ENCODE results near the gene PACS2. TPM values are rescaled to one million over a fixed set of nuclear protein-coding genes. Genes with fewer than 3 reads are reported as not detected.
A peak's percentile ranks its signal among the peaks of the same experiment; 100 is the strongest.

The PACS2 gene
- total RNA-seq, 1 experiment from 2014 or later = 100 TPM

- no peak for DNase-seq (ENCODE audit: low spot score)
- peaks cover 30% of the 10 kb centered on the region for H3K36me3 Mint-ChIP-seq
- no peak overlapping the region for H3K4me3 Mint-ChIP-seq
- CTCF ChIA-PET = interaction anchor here (1.6 to 4.4 kb wide), 4 partner anchors 20 to 324 kb away, joined by 4 to 49 read pairs (median 12); partner anchors contain the start of gene TEDC1
- no peaks in the 10 kb centered on the region for H3K4me1 Mint-ChIP-seq
- peaks cover 12% of the 10 kb centered on the region for H3K27me3 Mint-ChIP-seq (ENCODE audit: low read depth)
- TF ChIP-seq MAX (CRISPR knock-in tag; IDR thresholded peaks at IDR 0.05) = no peak
- no peak for TF ChIP-seq IRF2 (CRISPR knock-in tag; IDR thresholded peaks at IDR 0.05; ENCODE audit: borderline replicate concordance, low read depth)
- TF ChIP-seq JUN (CRISPR knock-in tag; IDR thresholded peaks at IDR 0.05) = no peak
- no peak for TF ChIP-seq CBFB (CRISPR knock-in tag; IDR thresholded peaks at IDR 0.05; ENCODE audit: low read depth)
- no peak for TF ChIP-seq ATF6 (CRISPR knock-in tag; IDR thresholded peaks at IDR 0.05)
- TF ChIP-seq JAZF1 (CRISPR knock-in tag; IDR thresholded peaks at IDR 0.05) = no peak
- TF ChIP-seq, protein P1, sequence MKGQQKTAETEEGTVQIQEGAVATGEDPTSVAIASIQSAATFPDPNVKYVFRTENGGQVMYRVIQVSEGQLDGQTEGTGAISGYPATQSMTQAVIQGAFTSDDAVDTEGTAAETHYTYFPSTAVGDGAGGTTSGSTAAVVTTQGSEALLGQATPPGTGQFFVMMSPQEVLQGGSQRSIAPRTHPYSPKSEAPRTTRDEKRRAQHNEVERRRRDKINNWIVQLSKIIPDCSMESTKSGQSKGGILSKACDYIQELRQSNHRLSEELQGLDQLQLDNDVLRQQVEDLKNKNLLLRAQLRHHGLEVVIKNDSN (CRISPR knock-in tag; IDR thresholded peaks at IDR 0.05) = no peak
- no peak for TF ChIP-seq SMAD3 (CRISPR knock-in tag; IDR thresholded peaks at IDR 0.05; ENCODE audit: borderline replicate concordance)
- TF ChIP-seq, protein P2, sequence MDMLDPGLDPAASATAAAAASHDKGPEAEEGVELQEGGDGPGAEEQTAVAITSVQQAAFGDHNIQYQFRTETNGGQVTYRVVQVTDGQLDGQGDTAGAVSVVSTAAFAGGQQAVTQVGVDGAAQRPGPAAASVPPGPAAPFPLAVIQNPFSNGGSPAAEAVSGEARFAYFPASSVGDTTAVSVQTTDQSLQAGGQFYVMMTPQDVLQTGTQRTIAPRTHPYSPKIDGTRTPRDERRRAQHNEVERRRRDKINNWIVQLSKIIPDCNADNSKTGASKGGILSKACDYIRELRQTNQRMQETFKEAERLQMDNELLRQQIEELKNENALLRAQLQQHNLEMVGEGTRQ (CRISPR knock-in tag; IDR thresholded peaks at IDR 0.05) = no peak
- TF ChIP-seq, protein P3, sequence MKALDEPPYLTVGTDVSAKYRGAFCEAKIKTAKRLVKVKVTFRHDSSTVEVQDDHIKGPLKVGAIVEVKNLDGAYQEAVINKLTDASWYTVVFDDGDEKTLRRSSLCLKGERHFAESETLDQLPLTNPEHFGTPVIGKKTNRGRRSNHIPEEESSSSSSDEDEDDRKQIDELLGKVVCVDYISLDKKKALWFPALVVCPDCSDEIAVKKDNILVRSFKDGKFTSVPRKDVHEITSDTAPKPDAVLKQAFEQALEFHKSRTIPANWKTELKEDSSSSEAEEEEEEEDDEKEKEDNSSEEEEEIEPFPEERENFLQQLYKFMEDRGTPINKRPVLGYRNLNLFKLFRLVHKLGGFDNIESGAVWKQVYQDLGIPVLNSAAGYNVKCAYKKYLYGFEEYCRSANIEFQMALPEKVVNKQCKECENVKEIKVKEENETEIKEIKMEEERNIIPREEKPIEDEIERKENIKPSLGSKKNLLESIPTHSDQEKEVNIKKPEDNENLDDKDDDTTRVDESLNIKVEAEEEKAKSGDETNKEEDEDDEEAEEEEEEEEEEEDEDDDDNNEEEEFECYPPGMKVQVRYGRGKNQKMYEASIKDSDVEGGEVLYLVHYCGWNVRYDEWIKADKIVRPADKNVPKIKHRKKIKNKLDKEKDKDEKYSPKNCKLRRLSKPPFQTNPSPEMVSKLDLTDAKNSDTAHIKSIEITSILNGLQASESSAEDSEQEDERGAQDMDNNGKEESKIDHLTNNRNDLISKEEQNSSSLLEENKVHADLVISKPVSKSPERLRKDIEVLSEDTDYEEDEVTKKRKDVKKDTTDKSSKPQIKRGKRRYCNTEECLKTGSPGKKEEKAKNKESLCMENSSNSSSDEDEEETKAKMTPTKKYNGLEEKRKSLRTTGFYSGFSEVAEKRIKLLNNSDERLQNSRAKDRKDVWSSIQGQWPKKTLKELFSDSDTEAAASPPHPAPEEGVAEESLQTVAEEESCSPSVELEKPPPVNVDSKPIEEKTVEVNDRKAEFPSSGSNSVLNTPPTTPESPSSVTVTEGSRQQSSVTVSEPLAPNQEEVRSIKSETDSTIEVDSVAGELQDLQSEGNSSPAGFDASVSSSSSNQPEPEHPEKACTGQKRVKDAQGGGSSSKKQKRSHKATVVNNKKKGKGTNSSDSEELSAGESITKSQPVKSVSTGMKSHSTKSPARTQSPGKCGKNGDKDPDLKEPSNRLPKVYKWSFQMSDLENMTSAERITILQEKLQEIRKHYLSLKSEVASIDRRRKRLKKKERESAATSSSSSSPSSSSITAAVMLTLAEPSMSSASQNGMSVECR (CRISPR knock-in tag; IDR thresholded peaks at IDR 0.05; ENCODE audit: borderline replicate concordance) = no peak
- no peak for TF ChIP-seq AR (CRISPR knock-in tag; IDR thresholded peaks at IDR 0.05)
- no peak for TF ChIP-seq ZNF512 (CRISPR knock-in tag; IDR thresholded peaks at IDR 0.05; ENCODE audit: borderline replicate concordance)
- TF ChIP-seq, protein P4, sequence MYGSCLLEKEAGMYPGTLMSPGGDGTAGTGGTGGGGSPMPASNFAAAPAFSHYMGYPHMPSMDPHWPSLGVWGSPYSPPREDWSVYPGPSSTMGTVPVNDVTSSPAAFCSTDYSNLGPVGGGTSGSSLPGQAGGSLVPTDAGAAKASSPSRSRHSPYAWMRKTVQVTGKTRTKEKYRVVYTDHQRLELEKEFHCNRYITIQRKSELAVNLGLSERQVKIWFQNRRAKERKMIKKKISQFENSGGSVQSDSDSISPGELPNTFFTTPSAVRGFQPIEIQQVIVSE (CRISPR knock-in tag; IDR thresholded peaks at IDR 0.05; ENCODE audit: borderline replicate concordance) = no peak
- TF ChIP-seq, protein P5, sequence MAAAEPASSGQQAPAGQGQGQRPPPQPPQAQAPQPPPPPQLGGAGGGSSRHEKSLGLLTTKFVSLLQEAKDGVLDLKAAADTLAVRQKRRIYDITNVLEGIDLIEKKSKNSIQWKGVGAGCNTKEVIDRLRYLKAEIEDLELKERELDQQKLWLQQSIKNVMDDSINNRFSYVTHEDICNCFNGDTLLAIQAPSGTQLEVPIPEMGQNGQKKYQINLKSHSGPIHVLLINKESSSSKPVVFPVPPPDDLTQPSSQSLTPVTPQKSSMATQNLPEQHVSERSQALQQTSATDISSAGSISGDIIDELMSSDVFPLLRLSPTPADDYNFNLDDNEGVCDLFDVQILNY (CRISPR knock-in tag; IDR thresholded peaks at IDR 0.05) = no peak
- TF ChIP-seq ATF3 (CRISPR knock-in tag; conservative IDR thresholded peaks at IDR 0.05) = no peak
- H3K27ac Mint-ChIP-seq = 0 out of 2 replicates have a peak overlapping the region, but pooled peaks have one; percentile 49
- peaks cover 11% of the 10 kb centered on the region for H3K9me3 Mint-ChIP-seq
- no peak for ATAC-seq
- POLR2A ChIA-PET = no interaction called here
Measured at GRCh38 chr14:105369653-105370040, 55.1 kb downstream of the PACS2 start.
